GM18520 (cell line): ENCODE measurements around the gene CLCA4.
"Not testable (repeated sequence)": the region's sequence is repeated elsewhere in the genome, so short reads cannot be mapped to it uniquely, and the experiment has no call there.

ENCODE experiments used
- ATAC-seq: cut with Tn5 transposase; IDR thresholded peaks from one replicate; pipeline ENCODE4 v1.9.1; 2021; ENCODE audit not compliant: unreplicated experiment

Gene CLCA4

GRCh38 chr1:86546787-86547221 lies at the start of gene CLCA4:
Gene CLCA4, plus strand, starts transcription at chr1:86547078. Its CDS starts 42 bp downstream, at chr1:86547120.
- ATAC-seq = no peak

GRCh38 chr1:86498281-86498680 lies 48.6 kb upstream of the CLCA4 start:
- ATAC-seq = no peak

- ATAC-seq = peak; percentile 41
These were observed 46.8 kb upstream of the CLCA4 start for GRCh38 chr1:86499987-86500593.

- ATAC-seq = no peak
These were observed 46.2 kb upstream of the CLCA4 start for GRCh38 chr1:86500714-86501113.

- not testable (repeated sequence) for ATAC-seq
These were observed 44.7 kb upstream of the CLCA4 start for GRCh38 chr1:86502125-86502646.

- ATAC-seq = no peak
These were observed 44.0 kb upstream of the CLCA4 start for GRCh38 chr1:86502721-86503405.

DNA sequence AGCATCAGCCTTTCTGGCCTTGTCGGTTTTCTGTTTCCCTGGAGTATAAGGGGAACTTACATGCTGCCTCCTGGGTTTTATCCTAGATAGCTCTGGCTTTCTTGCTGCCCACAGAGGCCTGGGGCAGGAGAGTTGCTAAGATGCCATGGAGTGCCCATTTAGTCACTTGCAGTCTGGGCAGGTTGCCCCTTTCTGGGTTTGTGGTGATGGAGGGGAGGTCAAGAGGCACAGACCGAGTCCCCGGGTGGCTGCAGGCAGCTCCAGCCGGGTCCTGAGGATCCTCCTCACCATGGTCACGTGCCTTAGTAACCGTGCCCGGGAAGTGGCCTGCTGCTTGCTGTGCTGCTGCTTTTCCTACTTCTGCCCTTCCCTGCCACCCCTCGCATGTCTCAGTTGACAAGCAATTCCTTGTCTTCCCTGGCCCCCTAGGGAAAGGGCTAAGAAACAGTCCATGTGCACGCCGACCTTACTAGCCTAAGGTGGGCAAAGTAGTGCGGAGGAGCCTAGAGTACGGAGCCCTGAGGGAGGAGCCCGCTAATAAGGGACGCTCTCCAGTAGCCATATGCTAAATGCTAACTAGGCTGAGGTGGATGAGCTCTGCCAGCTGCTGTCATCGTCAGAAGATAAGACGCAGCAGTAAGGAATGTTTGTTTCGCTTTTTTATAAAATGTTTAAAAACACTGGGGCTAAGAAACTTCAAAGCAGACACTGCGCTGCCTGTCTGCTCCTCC lies 43.3 kb upstream of the CLCA4 start:
- no peak for ATAC-seq

DNA sequence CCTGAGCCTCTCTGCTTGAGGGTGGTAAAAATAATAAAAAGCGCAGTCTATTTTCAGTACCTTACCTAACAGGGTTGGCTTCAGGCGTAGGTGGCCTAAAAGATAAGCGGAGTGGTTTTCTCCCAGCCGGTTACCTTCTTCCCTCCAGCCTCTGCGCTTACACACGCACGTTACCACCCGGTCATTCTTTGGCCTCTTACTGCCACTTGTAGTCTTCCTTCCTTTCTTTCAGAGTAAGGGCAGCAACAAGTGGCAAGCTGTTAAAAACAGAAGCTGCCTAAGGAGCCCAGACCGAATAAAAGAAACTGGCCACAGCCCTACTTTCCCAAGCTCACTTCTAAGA lies 42.8 kb upstream of the CLCA4 start:
- no peak for ATAC-seq

DNA sequence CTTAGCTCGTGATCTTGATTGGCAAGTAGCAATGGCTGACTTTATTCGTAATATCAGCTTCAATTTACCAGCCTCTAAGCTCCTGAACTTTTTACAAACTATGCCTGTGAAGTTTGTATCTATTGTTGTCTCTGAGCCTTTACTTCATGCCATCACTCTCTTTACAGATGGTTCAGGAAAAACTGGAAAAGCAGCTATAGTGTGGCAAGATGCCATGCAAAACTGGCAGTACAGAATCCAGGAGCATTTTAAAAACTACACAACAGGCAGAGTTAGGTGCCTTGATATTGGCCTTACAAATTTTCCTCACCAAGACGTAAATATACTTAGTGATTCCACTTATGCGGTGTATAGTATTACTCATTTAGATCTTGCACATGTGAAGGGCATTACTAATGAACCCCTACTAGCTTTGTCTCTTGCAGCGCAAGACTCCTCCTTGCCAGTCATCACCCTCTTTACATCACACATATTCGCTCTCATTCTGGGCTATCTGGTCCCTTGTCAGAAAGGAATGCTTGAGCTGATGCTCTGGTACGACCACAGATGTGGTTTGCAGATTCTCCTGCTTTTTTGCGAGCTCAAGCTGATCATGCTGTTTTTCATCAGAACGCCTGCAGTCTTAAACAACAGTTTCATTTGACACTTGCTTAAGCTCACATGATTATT lies 41.8 kb upstream of the CLCA4 start:
- no peak for ATAC-seq

GRCh38 chr1:86505564-86505902 lies 41.3 kb upstream of the CLCA4 start:
- ATAC-seq = no peak

DNA sequence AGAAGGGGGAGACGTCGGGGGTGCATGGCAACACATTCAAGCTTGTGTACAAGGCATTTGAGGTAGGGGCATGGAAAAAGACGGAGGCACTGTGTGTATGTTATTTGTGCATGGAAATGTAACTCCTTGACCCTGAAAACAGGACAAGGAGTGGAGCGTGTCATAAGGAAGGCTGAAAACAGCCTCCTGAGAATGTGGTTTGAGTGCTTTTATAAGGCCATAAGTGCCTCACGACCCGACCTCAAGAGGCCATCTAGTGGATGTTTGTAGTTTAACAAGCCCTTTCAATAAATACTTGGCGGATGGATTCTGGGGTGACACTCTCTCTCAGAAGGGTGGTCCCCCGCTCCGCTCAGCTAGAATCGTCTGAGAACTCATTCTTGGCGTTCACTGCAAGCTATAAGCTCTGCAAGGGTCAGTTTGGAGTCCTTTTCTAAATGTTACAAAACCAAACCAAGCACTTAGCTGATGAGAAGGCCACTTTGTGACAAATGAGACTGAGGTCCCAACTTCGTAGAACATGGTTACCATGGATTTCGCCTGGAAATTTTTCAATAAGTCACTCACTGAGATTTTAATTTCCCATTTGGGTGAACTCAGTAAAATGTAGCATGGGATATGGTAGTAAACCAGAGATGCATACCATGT lies 38.8 kb upstream of the CLCA4 start:
- ATAC-seq = no peak

DNA sequence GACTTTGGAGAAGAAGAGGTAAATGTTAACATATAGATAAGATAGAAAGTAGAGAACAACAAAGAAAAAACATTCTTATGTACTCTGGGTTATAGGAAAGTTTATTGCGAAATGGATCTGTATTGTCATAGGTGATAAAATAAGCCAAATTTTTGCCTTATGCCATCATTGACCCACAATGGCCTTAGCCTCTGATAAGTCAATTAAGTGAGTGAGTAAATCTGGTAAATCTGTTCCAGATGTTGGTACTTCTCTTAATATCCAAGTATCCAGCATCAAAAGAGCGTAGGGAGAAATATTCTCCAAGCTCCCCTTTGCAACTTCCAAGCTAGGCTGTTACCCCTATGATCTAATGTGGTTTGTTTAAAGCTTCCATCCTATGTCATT lies 38.3 kb upstream of the CLCA4 start:
- no peak for ATAC-seq

GRCh38 chr1:86515597-86515996 lies 31.3 kb upstream of the CLCA4 start:
- no peak for ATAC-seq

- ATAC-seq = no peak
These were observed 30.5 kb upstream of the CLCA4 start for GRCh38 chr1:86516335-86516734.

GRCh38 chr1:86517336-86517735 lies 29.5 kb upstream of the CLCA4 start:
- ATAC-seq = no peak

- ATAC-seq = no peak
These were observed 25.9 kb upstream of the CLCA4 start for GRCh38 chr1:86520789-86521521.

- ATAC-seq = no peak
These were observed 25.4 kb upstream of the CLCA4 start for GRCh38 chr1:86521522-86521891.

DNA sequence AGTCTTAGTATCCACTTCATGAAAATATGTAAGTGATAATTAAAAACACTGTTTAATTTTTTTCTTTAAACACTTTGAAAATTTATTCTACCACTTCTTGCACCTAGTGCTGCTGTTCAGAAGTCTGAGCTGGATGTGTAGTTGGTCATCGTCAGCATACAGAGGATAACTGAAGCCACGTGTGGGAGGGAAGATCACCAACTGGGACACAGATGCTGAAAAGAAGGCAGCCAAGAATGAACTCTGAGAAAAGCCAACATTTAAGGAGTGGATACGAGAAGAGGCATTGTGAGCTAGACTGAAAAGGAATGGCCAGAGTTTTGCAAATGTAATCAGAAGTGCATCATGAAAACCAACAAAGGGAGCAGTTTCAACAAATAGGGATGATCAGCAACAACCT lies 24.6 kb upstream of the CLCA4 start:
- no peak for ATAC-seq

- ATAC-seq = no peak
These were observed 23.1 kb upstream of the CLCA4 start for GRCh38 chr1:86523670-86524354.

DNA sequence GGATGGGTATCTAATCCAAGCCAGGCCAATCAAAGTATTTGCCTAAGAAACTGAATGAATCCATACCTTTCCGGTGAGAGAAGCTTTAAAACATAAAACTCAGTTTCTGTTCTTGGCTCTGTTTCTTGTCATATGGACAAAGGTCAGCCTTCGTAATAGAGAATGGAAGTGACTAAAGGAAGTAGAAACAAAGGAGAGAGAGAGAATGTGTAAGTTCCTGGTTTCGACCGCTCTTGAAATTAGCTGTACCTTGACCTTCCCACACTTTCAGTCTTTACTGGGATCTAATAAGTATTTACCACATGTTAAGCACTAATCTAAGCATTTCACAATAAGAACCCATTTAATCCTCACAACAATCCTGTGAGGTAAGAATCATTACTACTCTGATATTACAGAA lies 19.6 kb upstream of the CLCA4 start:
- ATAC-seq = no peak
